ENCODE results near the gene EMP1. TPM values are rescaled to one million over a fixed set of nuclear protein-coding genes. Genes with fewer than 3 reads are reported as not detected.

EMP1 gene
- total RNA-seq, 1 donor, result 16.6 TPM

DNA sequence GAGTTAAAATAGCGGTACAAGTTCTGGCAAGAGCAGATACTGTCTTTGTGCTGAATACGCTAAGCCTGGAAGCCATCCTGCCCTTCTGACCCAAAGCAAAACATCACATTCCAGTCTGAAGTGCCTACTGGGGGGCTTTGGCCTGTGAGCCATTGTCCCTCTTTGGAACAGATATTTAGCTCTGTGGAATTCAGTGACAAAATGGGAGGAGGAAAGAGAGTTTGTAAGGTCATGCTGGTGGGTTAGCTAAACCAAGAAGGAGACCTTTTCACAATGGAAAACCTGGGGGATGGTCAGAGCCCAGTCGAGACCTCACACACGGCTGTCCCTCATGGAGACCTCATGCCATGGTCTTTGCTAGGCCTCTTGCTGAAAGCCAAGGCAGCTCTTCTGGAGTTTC, 18.5 kb downstream of the EMP1 start:
- H3K4me1 ChIP-seq (ENCODE audit: insufficient read depth, low read length), result peaks cover 5% of the 10 kb centered on the region
- H3K9me3 ChIP-seq (ENCODE audit: low read depth, low read length), result no peaks in the 10 kb centered on the region
- H3K27me3 ChIP-seq (ENCODE audit: insufficient read depth, low read length), result no peaks in the 10 kb centered on the region
- no peak overlapping the region for H3K4me3 ChIP-seq (ENCODE audit: low read length)

DNA sequence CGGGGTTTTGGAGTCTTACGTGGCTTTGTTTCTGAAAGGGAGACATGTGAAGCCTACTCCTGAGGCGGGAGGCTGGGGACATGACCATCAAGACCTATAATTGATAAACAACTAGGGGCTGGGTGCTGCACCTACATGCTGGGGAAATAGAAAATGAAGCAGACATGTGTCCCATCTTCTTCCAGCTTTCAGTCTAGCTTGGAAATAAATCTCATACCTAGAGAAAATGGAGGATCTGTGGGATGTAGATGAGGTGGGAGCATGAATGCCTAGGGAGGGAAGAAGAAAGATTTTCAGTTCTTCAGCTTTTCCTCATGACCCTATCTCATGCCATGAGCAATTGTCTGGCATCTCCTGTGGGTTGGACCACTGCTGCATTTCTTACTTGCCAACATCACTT, 22.1 kb downstream of the EMP1 start:
- Histone ChIP-seq H3K27me3 (ENCODE audit: insufficient read depth, low read length) (no peaks in the 10 kb centered on the region), H3K9me3 (ENCODE audit: low read depth, low read length) (no peaks in the 10 kb centered on the region), H3K4me3 (ENCODE audit: low read length) (no peak overlapping the region), H3K4me1 (ENCODE audit: insufficient read depth, low read length) (no peaks in the 10 kb centered on the region)

DNA sequence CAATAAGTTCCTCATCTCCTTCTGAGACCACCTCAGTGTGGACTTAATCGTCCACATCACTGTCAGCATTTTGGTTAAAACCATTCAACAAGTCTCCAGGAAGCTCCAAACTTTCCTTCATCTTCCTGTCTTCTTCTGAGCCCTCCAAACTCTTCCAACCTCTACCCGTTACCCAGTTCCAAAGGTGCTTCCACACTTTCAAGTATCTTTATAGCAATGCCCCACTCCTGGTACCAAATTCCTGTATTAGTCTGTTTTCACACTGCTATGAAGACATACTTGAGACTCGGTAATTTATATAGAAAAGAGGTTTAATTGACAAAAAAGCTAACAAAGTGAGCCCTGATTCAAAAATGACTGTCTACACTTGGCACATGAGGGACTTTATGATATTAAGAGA, 22.8 kb downstream of the EMP1 start:
- H3K27me3 ChIP-seq (ENCODE audit: insufficient read depth, low read length), result no peaks in the 10 kb centered on the region
- H3K4me1 ChIP-seq (ENCODE audit: insufficient read depth, low read length), result no peaks in the 10 kb centered on the region
- no peak overlapping the region for H3K4me3 ChIP-seq (ENCODE audit: low read length)
- H3K9me3 ChIP-seq (ENCODE audit: low read depth, low read length), result no peaks in the 10 kb centered on the region

DNA sequence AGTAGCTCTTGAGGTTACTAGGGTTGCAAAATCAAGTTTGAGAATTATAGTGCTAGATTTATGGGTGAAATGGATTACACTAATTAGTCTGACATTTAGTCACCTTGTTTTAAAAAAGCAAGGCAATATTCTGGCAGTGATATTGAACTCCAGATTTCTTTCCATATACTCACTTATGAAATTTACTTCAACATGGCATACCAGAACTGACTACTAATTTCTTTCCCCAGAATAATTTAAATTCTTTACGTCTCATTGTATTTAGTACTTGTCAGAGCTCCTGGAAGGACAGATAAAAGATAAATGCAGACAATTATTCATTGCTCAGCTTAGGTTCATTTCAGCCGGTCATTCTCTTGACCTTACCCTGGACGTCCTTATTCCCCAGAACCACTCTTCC, 24.3 kb downstream of the EMP1 start:
- H3K9me3 ChIP-seq (ENCODE audit: low read depth, low read length), result no peaks in the 10 kb centered on the region
- no peaks in the 10 kb centered on the region for H3K4me1 ChIP-seq (ENCODE audit: insufficient read depth, low read length)
- no peak overlapping the region for H3K4me3 ChIP-seq (ENCODE audit: low read length)

DNA sequence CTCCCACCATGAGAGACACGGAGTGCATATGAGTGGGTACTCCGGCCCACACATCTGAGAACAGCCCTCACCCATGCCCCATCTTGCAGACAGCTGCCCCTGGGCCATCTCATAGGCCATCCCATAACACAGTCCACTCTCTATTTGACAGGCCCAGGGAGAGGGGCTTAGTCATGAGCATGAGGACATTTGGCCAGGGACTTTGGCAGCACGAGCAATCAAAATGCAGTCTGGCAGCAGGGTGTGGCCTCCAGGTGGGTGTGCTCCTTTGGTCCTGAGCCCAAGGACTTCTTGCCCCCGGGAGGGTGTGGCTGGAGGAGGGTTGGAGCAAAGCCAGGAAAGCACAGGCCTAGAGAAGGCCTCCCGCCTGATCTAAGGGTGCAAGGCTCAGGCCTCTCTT, 25.6 kb downstream of the EMP1 start:
- Histone ChIP-seq H3K9me3 (ENCODE audit: low read depth, low read length) (no peaks in the 10 kb centered on the region), H3K4me3 (ENCODE audit: low read length) (no peak overlapping the region), H3K27me3 (ENCODE audit: insufficient read depth, low read length) (no peaks in the 10 kb centered on the region), H3K4me1 (ENCODE audit: insufficient read depth, low read length) (no peaks in the 10 kb centered on the region)

More for the DNA sequence above, 24.3 kb downstream of the EMP1 start:
- H3K27me3 ChIP-seq (ENCODE audit: insufficient read depth, low read length), result no peaks in the 10 kb centered on the region

DNA sequence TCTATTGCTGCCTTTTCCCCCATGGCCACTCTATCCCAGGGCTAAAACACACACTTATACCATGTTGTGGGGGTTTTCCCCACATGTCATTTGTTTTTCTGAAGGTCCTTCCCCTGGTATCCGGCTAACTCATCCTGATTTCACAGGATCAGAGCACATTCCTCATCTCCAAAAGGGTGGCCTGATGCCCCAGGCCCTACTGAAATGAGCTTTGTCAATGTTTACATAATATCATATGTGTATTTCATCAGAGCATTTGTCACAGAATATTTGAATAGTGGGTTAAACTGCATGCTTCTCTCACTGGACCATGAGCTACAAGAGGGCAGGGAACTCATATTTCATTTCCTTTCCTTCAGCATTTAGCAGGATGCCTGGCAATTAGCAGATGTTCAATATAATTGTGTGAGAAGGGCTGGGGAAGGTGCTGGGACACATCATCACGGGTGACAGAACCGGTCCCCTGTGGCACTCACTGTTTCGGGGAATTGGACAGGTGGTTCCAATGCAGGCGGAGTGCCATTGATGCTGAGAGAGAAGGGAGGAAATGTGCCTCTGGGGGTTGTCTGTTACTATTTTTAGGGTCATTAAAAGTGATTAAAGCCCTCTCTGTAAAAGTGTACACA, 26.8 kb downstream of the EMP1 start:
- no peaks in the 10 kb centered on the region for H3K4me1 ChIP-seq (ENCODE audit: insufficient read depth, low read length)
- no peaks in the 10 kb centered on the region for H3K27me3 ChIP-seq (ENCODE audit: insufficient read depth, low read length)
- no peaks in the 10 kb centered on the region for H3K9me3 ChIP-seq (ENCODE audit: low read depth, low read length)
- no peak overlapping the region for H3K4me3 ChIP-seq (ENCODE audit: low read length)

DNA sequence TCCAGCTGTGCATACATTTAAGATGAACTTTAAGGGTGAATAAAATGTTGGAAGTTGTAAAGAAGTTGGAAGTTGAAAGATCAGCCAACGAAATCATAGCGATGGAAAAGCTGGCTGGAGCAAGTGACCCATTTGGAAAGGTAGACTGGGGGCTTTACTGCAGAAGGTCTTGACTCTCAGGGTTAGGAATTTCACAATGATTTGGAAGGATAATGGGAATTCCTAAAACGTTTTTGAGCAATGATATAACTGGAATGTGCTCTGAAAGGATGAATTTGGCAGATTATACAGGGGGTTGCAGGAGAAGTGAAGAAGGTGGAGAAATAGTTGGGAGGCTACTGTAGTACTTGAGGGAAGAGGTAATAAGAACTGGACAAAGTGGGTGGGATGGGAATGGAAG, 27.4 kb downstream of the EMP1 start:
- H3K27me3 ChIP-seq (ENCODE audit: insufficient read depth, low read length), result no peaks in the 10 kb centered on the region
- H3K9me3 ChIP-seq (ENCODE audit: low read depth, low read length), result no peaks in the 10 kb centered on the region
- H3K4me1 ChIP-seq (ENCODE audit: insufficient read depth, low read length), result no peaks in the 10 kb centered on the region
- no peak overlapping the region for H3K4me3 ChIP-seq (ENCODE audit: low read length)

DNA sequence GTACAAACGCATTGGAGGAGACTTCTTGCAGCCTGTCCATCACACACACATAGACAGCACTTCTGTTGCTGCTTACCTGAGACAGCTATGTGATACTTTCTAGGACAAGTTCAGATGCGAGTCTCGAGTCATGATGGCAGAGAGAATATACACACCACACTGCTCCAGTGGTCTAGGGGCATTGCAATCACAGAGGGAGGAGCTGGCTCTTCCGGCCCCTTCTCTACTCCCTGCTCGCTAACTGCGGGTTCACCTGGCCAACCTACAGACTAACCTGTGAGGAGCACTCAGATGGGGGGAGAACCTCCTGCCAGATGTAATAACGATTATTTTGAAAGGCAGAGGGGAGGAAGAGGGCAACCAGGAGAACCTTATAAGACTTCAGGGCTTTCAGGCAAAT, 30.7 kb downstream of the EMP1 start:
- Histone ChIP-seq H3K27me3 (ENCODE audit: insufficient read depth, low read length) (peaks cover 5% of the 10 kb centered on the region), H3K4me1 (ENCODE audit: insufficient read depth, low read length) (no peaks in the 10 kb centered on the region)

DNA sequence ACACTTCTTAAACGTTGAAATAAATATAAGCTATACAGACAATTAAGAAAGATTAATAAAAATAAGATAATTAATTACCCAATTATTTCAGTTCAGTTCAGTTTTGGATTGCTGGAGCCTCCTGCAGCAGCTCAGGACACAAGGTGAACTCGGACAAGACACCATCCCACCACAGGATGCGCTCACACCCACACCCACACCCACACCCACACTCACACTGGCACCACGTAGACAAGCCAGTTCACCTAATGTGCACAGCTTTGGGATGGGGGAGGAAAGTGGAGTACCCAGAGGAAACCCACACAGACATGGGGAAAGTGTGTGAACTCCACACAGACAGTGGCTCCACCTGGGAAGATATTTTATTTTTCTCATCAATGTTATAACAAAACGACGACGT, 32.1 kb downstream of the EMP1 start:
- Histone ChIP-seq H3K4me3 (ENCODE audit: low read length) (no peak overlapping the region), H3K4me1 (ENCODE audit: insufficient read depth, low read length) (no peaks in the 10 kb centered on the region), H3K9me3 (ENCODE audit: low read depth, low read length) (no peaks in the 10 kb centered on the region), H3K27me3 (ENCODE audit: insufficient read depth, low read length) (peaks cover 5% of the 10 kb centered on the region)

More for the DNA sequence above, 30.7 kb downstream of the EMP1 start:
- Histone ChIP-seq H3K9me3 (ENCODE audit: low read depth, low read length) (no peaks in the 10 kb centered on the region), H3K4me3 (ENCODE audit: low read length) (no peak overlapping the region)

DNA sequence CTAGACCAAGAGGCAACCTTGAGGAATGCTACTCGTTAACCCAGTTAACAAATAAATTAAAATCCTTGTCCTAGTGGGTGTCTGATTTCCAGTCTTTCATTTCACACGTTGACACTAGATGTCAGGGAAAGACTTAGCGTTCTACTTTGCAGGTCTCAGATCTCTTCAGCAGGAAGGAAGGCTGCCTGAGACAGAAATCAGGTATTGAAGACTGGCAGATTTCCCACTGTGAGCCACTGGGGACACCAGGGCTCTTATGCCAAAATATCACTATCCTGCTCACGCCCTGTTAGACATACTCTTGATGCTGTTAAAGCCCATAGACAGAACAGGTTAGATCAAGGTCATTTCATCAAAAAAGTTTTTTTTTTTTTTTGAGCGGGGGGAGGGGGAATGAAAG, 33.0 kb downstream of the EMP1 start:
- H3K27me3 ChIP-seq (ENCODE audit: insufficient read depth, low read length), result peaks cover 5% of the 10 kb centered on the region
- H3K4me3 ChIP-seq (ENCODE audit: low read length), result no peak overlapping the region
- H3K9me3 ChIP-seq (ENCODE audit: low read depth, low read length), result no peaks in the 10 kb centered on the region
- no peaks in the 10 kb centered on the region for H3K4me1 ChIP-seq (ENCODE audit: insufficient read depth, low read length)

DNA sequence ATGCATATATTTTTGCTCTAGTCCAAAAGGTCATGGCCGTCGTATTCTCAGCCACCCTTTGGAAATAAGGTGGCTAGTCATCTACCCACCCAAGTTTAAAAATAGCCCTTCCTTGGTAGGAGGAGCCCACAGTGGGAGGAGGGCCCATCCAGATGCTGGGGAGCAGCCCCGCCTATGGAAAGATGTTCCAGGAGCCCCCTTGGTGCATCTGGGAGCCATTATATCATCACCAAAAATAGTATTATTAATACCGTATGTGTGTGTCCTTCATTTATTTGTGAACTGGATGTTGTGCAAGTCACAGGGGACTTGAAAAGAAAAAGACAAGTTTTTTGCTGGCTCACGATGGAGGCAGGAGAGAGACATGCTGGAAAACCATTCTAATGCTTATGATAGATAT, 34.0 kb downstream of the EMP1 start:
- no peaks in the 10 kb centered on the region for H3K4me1 ChIP-seq (ENCODE audit: insufficient read depth, low read length)
- H3K4me3 ChIP-seq (ENCODE audit: low read length), result no peak overlapping the region
- peaks cover 5% of the 10 kb centered on the region for H3K27me3 ChIP-seq (ENCODE audit: insufficient read depth, low read length)
- no peaks in the 10 kb centered on the region for H3K9me3 ChIP-seq (ENCODE audit: low read depth, low read length)

DNA sequence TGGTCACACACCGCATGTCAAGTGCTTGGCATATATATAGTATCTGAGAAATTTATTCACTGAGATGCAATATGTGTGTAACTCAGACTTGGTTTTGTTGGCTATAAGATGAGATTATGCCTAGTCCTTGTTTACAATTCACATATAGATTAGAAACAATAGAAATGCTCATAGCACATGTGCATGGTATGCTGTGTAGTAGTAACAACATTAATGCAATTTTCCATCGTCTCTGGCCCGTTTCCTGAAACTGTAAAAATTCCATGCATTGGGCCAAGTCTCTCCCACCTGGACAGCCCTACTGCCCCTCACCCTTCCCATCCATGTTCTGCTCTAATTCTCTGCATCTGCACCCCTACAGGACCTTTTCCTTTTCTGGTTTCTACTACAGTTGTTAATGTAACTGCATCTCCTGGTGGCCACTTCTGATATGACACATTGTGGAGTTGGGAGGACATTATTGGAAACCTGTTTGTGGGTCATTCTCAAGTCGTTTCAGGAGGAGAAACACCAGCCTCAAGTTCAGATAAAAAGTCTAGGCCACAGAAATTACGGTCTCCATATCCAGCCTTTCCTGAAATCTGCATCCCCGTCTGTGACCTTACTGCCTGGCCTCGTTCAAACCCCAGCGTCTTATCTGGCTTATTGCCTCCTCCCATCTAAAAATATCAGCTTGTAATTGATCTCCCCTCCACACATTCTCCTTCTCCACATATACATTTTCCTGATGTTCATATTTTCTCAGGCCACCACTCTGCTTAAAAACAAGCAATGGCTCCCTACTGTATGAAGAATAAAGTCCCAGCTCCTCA, 37.5 kb downstream of the EMP1 start:
- no peaks in the 10 kb centered on the region for H3K9me3 ChIP-seq (ENCODE audit: low read depth, low read length)
- H3K27me3 ChIP-seq (ENCODE audit: insufficient read depth, low read length), result peaks cover 5% of the 10 kb centered on the region
- no peaks in the 10 kb centered on the region for H3K4me1 ChIP-seq (ENCODE audit: insufficient read depth, low read length)
- no peak overlapping the region for H3K4me3 ChIP-seq (ENCODE audit: low read length)

DNA sequence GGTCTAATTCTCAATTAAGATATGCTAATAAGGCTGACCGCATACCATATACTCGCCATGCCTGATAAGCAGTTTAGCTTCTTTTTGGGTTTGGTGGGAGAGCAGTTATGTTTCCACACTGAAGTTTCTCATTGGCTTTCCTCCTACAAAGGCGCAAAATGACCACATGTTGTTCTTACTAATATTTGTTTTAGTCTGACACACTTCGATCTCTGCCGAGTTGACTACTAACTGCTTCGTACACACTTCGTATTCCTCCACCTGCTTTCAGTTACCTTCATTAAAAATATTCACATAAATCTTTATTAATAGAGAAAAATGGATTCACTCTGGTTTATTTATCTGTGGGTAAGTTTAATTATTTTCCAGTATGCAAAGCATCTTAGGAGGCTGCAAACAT, 41.7 kb downstream of the EMP1 start:
- no peaks in the 10 kb centered on the region for H3K9me3 ChIP-seq (ENCODE audit: low read depth, low read length)
- H3K4me3 ChIP-seq (ENCODE audit: low read length), result no peak overlapping the region
- no peaks in the 10 kb centered on the region for H3K27me3 ChIP-seq (ENCODE audit: insufficient read depth, low read length)

DNA sequence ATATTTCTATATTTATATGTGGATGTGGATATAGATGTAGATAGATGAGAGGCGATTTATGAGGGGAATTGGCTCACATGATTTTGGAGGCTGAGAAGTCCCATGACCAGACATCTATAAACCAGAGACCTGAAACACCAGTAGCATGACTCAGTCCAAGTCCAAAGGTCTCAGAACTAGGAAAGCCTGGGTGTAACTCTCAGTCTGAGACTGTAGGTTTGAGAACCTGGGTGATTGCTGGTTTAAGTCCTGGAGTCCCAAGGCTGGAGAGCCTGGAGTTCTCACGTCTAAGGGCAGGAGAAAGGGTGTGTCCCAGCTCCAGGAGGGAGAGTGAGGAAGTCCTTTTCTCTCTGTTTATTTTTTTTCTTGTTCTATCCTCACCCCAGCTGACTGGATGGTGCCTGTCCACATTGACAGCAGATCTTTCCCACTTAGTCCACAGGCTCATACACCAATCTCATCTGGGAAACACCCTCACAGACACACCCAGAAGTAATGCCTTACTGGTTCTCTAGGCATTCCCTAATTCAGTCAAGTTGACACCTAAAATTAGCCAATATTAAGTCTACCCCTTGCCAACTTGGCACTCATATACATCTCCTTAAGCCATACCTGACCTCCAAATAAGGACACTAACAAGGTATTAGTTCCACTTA, 45.4 kb downstream of the EMP1 start:
- H3K27me3 ChIP-seq (ENCODE audit: insufficient read depth, low read length), result no peaks in the 10 kb centered on the region
- H3K9me3 ChIP-seq (ENCODE audit: low read depth, low read length), result no peaks in the 10 kb centered on the region
- H3K4me1 ChIP-seq (ENCODE audit: insufficient read depth, low read length), result no peaks in the 10 kb centered on the region
- no peak overlapping the region for H3K4me3 ChIP-seq (ENCODE audit: low read length)

More for the DNA sequence above, 41.7 kb downstream of the EMP1 start:
- H3K4me1 ChIP-seq (ENCODE audit: insufficient read depth, low read length), result no peaks in the 10 kb centered on the region

DNA sequence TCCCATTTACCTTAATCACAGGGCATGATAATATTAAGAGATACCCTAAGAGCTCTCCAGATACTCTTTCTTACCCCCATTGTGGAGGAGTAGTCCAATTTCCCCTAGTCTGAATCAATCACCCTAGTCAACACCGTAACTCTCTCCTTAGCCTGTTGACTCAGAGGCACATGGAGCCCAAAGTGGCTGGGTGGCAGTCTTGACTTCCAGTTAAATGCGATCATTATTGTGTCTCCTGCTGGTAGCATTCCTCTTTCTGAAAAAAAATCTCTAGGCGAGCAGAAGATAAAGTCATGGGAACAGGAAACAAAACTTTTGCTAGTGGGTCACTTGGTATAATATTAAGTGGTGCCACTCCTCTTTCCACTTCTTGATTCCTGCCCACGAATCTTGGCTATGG, 46.4 kb downstream of the EMP1 start:
- Histone ChIP-seq H3K4me1 (ENCODE audit: insufficient read depth, low read length) (no peaks in the 10 kb centered on the region), H3K4me3 (ENCODE audit: low read length) (no peak overlapping the region), H3K27me3 (ENCODE audit: insufficient read depth, low read length) (no peaks in the 10 kb centered on the region), H3K9me3 (ENCODE audit: low read depth, low read length) (no peaks in the 10 kb centered on the region)
